ENCODE data around the gene WNT5B. TPM values are rescaled to one million over a fixed set of nuclear protein-coding genes. Genes with fewer than 3 reads are reported as not detected.

WNT5B gene
- total RNA-seq, 2 donors from 2014 or later: 1.5 to 3.0 TPM

DNA sequence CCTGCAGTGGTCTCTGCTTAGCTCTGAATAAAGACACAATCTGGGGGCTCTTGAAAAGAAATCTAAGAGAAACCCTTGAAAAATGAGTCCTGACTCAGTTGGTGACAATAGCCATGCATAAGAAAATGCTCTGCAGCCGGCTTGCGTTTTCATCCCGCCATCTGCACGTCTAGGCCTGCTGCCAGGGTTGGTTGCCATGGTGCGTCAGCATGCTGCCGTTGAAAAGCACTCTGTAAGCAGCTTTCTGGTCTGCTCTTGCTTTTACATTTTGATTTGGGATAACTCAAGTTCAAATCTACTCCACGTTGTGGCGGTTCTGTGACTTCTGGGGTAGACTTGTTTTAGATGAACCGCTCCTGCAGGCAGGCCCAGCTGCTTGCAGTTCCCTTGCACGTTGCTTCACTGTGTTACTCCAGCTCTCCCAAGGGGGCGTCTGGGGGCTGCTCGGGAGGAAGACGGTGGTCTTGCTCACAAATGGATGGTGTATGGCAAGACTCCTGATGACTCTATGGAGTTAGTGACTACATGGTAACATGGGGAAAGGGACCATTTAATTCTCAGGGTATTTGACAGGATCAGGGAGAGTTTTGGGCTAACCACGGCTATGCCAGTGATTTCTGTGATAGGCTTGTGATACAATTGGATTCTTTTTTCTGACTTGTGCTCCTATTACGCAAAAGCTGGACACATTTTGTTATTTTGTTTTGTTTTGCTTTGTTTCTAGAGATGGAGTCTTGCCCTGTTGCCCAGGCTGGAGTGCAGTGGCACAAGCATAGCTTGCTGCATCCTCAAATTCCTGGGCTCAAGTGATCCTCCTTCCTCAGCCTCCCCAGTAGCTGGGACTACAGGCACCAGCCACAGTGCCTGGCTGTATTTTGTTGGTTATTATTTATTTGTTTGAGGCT is 15.8 kb downstream of the WNT5B start:
- no peak overlapping the region for H3K4me3 ChIP-seq
- H3K4me1 ChIP-seq: peaks cover 0 to 19% of the 10 kb centered on the region in 2 donors
- H3K27ac ChIP-seq: no peak overlapping the region
- no peaks in the 10 kb centered on the region for H3K36me3 ChIP-seq
- DNase-seq (ENCODE audit: low spot score): peak; percentile 77
- H3K9me3 ChIP-seq: no peaks in the 10 kb centered on the region
- TF ChIP-seq, protein P1, sequence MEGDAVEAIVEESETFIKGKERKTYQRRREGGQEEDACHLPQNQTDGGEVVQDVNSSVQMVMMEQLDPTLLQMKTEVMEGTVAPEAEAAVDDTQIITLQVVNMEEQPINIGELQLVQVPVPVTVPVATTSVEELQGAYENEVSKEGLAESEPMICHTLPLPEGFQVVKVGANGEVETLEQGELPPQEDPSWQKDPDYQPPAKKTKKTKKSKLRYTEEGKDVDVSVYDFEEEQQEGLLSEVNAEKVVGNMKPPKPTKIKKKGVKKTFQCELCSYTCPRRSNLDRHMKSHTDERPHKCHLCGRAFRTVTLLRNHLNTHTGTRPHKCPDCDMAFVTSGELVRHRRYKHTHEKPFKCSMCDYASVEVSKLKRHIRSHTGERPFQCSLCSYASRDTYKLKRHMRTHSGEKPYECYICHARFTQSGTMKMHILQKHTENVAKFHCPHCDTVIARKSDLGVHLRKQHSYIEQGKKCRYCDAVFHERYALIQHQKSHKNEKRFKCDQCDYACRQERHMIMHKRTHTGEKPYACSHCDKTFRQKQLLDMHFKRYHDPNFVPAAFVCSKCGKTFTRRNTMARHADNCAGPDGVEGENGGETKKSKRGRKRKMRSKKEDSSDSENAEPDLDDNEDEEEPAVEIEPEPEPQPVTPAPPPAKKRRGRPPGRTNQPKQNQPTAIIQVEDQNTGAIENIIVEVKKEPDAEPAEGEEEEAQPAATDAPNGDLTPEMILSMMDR (IDR thresholded peaks at IDR 0.05): no peak
- H3K27me3 ChIP-seq: no peaks in the 10 kb centered on the region

DNA sequence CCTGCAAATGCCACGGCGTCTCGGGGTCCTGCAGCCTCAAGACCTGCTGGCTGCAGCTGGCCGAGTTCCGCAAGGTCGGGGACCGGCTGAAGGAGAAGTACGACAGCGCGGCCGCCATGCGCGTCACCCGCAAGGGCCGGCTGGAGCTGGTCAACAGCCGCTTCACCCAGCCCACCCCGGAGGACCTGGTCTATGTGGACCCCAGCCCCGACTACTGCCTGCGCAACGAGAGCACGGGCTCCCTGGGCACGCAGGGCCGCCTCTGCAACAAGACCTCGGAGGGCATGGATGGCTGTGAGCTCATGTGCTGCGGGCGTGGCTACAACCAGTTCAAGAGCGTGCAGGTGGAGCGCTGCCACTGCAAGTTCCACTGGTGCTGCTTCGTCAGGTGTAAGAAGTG is 16.8 kb downstream of the WNT5B start:
- H3K27ac ChIP-seq: no peak overlapping the region
- H3K4me3 ChIP-seq: no peak overlapping the region
- H3K27me3 ChIP-seq: no peaks in the 10 kb centered on the region
- TF ChIP-seq, protein P1 (IDR thresholded peaks at IDR 0.05): no peak
- peaks cover 0 to 29% of the 10 kb centered on the region in 2 donors for H3K4me1 ChIP-seq
- DNase-seq (ENCODE audit: low spot score): no peak
- H3K9me3 ChIP-seq: no peaks in the 10 kb centered on the region
- no peaks in the 10 kb centered on the region for H3K36me3 ChIP-seq

DNA sequence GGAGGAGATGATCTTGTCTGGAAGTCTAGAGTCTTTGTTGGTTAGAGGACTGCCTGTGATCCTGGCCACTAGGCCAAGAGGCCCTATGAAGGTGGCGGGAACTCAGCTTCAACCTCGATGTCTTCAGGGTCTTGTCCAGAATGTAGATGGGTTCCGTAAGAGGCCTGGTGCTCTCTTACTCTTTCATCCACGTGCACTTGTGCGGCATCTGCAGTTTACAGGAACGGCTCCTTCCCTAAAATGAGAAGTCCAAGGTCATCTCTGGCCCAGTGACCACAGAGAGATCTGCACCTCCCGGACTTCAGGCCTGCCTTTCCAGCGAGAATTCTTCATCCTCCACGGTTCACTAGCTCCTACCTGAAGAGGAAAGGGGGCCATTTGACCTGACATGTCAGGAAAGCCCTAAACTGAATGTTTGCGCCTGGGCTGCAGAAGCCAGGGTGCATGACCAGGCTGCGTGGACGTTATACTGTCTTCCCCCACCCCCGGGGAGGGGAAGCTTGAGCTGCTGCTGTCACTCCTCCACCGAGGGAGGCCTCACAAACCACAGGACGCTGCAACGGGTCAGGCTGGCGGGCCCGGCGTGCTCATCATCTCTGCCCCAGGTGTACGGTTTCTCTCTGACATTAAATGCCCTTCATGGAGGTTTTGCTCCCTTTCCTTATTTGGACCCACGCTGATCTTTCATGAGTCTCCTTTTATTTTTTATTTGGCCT is 17.7 kb downstream of the WNT5B start:
- H3K27me3 ChIP-seq: no peaks in the 10 kb centered on the region
- H3K27ac ChIP-seq: no peak overlapping the region
- H3K36me3 ChIP-seq: no peaks in the 10 kb centered on the region
- TF ChIP-seq, protein P1 (IDR thresholded peaks at IDR 0.05): no peak
- DNase-seq (ENCODE audit: low spot score): no peak
- H3K4me1 ChIP-seq: peaks cover 0 to 37% of the 10 kb centered on the region in 2 donors
- H3K9me3 ChIP-seq: no peaks in the 10 kb centered on the region
- no peak overlapping the region for H3K4me3 ChIP-seq

DNA sequence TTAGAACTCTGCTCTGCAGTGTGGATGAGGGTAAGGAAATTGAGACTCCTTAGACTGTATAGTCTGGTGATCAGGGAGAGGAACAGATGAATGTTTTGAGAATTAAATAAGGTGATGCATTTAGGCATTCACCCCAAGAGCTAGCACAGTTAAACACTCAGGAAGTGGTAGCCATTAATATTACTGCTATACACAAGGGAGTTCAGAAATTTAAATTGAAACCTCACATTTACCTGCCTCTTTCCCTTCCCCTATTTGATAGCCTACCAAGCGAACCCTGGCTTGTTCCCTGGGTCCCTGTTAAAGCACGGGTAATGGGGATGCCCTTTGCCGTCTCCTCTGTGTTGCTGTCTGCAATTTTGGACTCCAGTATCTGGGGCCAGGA is 18.2 kb downstream of the WNT5B start:
- TF ChIP-seq, protein P1 (IDR thresholded peaks at IDR 0.05): no peak
- DNase-seq (ENCODE audit: low spot score): no peak
- H3K4me1 ChIP-seq: peaks cover 0 to 37% of the 10 kb centered on the region in 2 donors
- no peaks in the 10 kb centered on the region for H3K27me3 ChIP-seq
- H3K36me3 ChIP-seq: no peaks in the 10 kb centered on the region
- H3K9me3 ChIP-seq: no peaks in the 10 kb centered on the region
- H3K27ac ChIP-seq: no peak overlapping the region
- H3K4me3 ChIP-seq: no peak overlapping the region

DNA sequence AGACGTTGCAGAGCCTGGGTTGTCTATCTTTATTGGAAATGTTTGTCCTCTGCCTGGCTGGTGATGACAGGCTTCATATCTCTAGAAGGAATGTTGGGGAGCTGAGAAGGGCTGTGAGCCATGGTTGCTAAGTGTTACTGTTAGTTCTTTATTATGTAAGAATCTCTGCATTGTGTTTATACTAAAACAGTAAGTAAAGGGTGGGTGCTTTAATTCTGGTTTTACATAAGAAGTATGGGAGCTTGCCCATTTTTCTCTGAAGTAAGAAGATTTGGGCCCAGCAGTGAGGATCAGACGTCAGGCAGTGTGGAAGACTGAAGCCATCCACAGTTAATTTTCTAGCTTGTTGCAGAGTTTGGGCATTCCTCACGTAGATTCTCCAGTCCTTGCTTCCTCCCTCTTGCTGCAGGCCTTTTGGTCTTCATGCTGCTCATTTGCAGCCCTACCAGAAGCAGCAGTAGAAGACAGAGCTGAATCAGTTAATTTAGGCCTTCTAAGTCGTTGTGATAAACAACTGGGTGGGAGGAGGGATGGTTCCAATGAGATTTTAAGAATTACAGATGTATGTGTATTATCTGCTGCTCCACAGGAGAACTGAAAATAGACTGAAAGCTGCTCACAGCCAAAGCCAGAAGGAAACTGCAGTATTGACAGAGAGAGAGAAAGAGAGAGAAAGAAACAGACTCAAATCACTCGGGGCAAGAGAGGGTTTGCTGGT is 21.4 kb downstream of the WNT5B start:
- H3K9me3 ChIP-seq: no peaks in the 10 kb centered on the region
- H3K4me1 ChIP-seq: peaks cover 0 to 23% of the 10 kb centered on the region in 2 donors
- H3K27me3 ChIP-seq: no peaks in the 10 kb centered on the region
- H3K4me3 ChIP-seq: no peak overlapping the region
- DNase-seq (ENCODE audit: low spot score): no peak
- peak overlapping the region in 1 of 2 donors; percentile 35 for H3K27ac ChIP-seq
- no peaks in the 10 kb centered on the region for H3K36me3 ChIP-seq
- TF ChIP-seq, protein P1 (IDR thresholded peaks at IDR 0.05): no peak
